GM12878 (cell line): ENCODE data around the gene CAMK4. TPM values are rescaled to one million over a fixed set of nuclear protein-coding genes. Genes with fewer than 3 reads are reported as not detected.

Source experiments
- ATAC-seq: fragments of 200-7000 bp; cut with Tn5 transposase; 3 replicates; pipeline ENCODE4 v1.9.1; 2020; ENCODE audit warnings: mild to moderate bottlenecking, moderate library complexity
- BruUV-seq: library from RNA; stranded (reverse); fragments of 400-500 nt; replicated peaks from 2 replicates; lab custom pipeline; 2021; lab: Mats Ljungman, UMichigan
- CTCF ChIA-PET: fragments of 300-600 bp; sonication (Branson Sonifier 250); formaldehyde crosslinking; extraction: SDS; loops from one replicate; lab custom pipeline; 2021; ENCODE audit warnings: inconsistent platforms; lab: Yijun Ruan, JAX
- POLR2A ChIA-PET: fragments of 350-600 bp; formaldehyde crosslinking; extraction: SDS; loops from one replicate; lab custom pipeline; 2021; ENCODE audit warnings: inconsistent platforms; lab: Charles Lee
- RAD21 ChIA-PET: fragments of 300-600 bp; sonication (Branson Sonifier 250); formaldehyde crosslinking; loops from one replicate; lab custom pipeline; 2023; ENCODE audit warnings: antibody characterized with exemption; ENCODE audit not compliant: unreplicated experiment; lab: Charles Lee
- SMC1A ChIA-PET: fragments of 300-600 bp; sonication (Branson Sonifier 250); formaldehyde crosslinking; loops from one replicate; lab custom pipeline; 2023; ENCODE audit not compliant: unreplicated experiment, uncharacterized antibody; lab: Charles Lee
- DNase-seq: peaks from one replicate; pipeline ENCODE4 v3.0.0-alpha.2; 2011; ENCODE audit warnings: low read depth, low spot score
- FAIRE-seq: peaks from 3 replicates; lab custom pipeline; 2011; peaks lifted over from hg19 to GRCh38; lab: Jason Lieb, UNC
- H2AFZ ChIP-seq: 2 replicates; pipeline ENCODE4 v1.6.0; 2011; ENCODE audit warnings: low read depth, low read length, control low read depth; ENCODE audit not compliant: control insufficient read depth
- H3K27ac ChIP-seq: 2 replicates; pipeline ENCODE4 v1.5.1; 2011; ENCODE audit warnings: control low read depth; ENCODE audit not compliant: control insufficient read depth, insufficient read depth
- H3K27me3 ChIP-seq, 2 experiments: replicated peaks in 1 of 2; 2 replicates each; pipeline versions ENCODE4 v1.6.0 to v1.6.1; 2011; ENCODE audit warnings: low read length in 1 of 2; ENCODE audit not compliant: control insufficient read depth in 2 of 2, insufficient read depth in 2 of 2
- H3K36me3 ChIP-seq, 2 experiments: 2 replicates each; pipeline ENCODE4 v1.5.1; 2011; ENCODE audit warnings: low read length in 1 of 2; ENCODE audit not compliant: control insufficient read depth in 2 of 2, insufficient read depth in 2 of 2
- H3K4me1 ChIP-seq: 2 replicates; pipeline ENCODE4 v1.6.1; 2011; ENCODE audit warnings: mild to moderate bottlenecking, low read length, moderate library complexity, mixed read lengths; ENCODE audit not compliant: control insufficient read depth, insufficient read depth
- H3K4me2 ChIP-seq: 2 replicates; pipeline ENCODE4 v1.6.0; 2011; ENCODE audit warnings: control low read depth; ENCODE audit not compliant: control insufficient read depth, insufficient read depth
- H3K4me3 ChIP-seq: fragments of 200-600 bp; sonication (generic); 2 replicates; pipeline ENCODE4 v1.5.1; 2016
- H3K79me2 ChIP-seq: 2 replicates; pipeline ENCODE4 v1.6.0; 2011; ENCODE audit warnings: low read length; ENCODE audit not compliant: control insufficient read depth, insufficient read depth
- H3K9ac ChIP-seq: 2 replicates; pipeline ENCODE4 v1.8.0; 2011; ENCODE audit warnings: low read length, control low read depth, mixed read lengths; ENCODE audit not compliant: control insufficient read depth, insufficient read depth
- H3K9me3 ChIP-seq: replicated peaks from 3 replicates; pipeline ENCODE4 v1.5.1; 2011; ENCODE audit warnings: mild to moderate bottlenecking, low read length; ENCODE audit not compliant: control insufficient read depth, insufficient read depth
- H4K20me1 ChIP-seq: 2 replicates; pipeline ENCODE4 v1.6.0; 2011; ENCODE audit not compliant: control insufficient read depth, insufficient read depth
- IKZF1 ChIP-seq: fragments of 450-650 bp; conservative IDR thresholded peaks from 2 replicates; pipeline ENCODE4 v1.6.1; 2017; ENCODE audit warnings: antibody characterized with exemption, mild to moderate bottlenecking
- IKZF2 ChIP-seq, 2 experiments: fragments of 450-650 bp; IDR thresholded peaks; 2 replicates each; pipeline ENCODE4 v1.6.1; 2017; ENCODE audit warnings: mild to moderate bottlenecking in 2 of 2, moderate library complexity in 2 of 2
- NBN ChIP-seq: fragments of 450-650 bp; IDR thresholded peaks from 2 replicates; pipeline ENCODE4 v1.6.1; 2016
- ZNF24 ChIP-seq: fragments of 450-650 bp; IDR thresholded peaks from 2 replicates; pipeline ENCODE4 v1.6.1; 2017; ENCODE audit warnings: antibody characterized with exemption, mild to moderate bottlenecking
- WGBS: methylation state at CpG from one replicate; pipeline ENCODE4 v1.1.6; 2016; ENCODE audit warnings: low lambda C conversion rate; ENCODE audit not compliant: insufficient replicate concordance, insufficient coverage; ENCODE audit errors: missing lambda C conversion rate; 5-methylcytosine and 5-hydroxymethylcytosine counted together
- in situ Hi-C: fragments of 300-500 bp; cut with MboI; formaldehyde crosslinking; loops from 9 replicates; pipeline ENCODE4 v1.14.3; 2018; ENCODE audit warnings: mixed read lengths
- intact Hi-C: fragments of 100-400 bp; cut with micrococcal nuclease; formaldehyde crosslinking; loops from one replicate; pipeline ENCODE4 v1.14.2; 2022; ENCODE audit not compliant: unreplicated experiment
- polyA plus RNA-seq, 11 experiments: library from polyadenylated mRNA; depleted of rRNA in 4 of 11; unstranded in 6 of 11; stranded (reverse) in 5 of 11; fragments of >200 nt; fragmentation: Nextera tagmentation in 4 of 11; fragmentation: Illumina TruSeq in 1 of 11; extraction: Ambion mirVana in 4 of 11; extraction: Trizol in 1 of 11; gene quantifications; 1 replicate in 1 of 11; 2 replicates in 10 of 11; pipeline versions ENCODE4 v1.2.1 to v1.2.3, GENCODE V29; 2011 to 2016; ENCODE audit warnings: inconsistent platforms in 2 of 11, missing spikeins in 2 of 11, low read depth in 1 of 11
- total RNA-seq, 4 experiments: library from RNA; depleted of rRNA in 3 of 4; stranded (reverse); fragments of >200 nt in 3 of 4; fragmentation: Illumina TruSeq in 1 of 4; extraction: Trizol in 1 of 4; gene quantifications; 2 replicates each; pipeline versions ENCODE4 v1.2.1 to v1.2.3, GENCODE V29; 2013 to 2021
- TF ChIP-seq, protein P1 (sequence below): fragments of 450-650 bp; IDR thresholded peaks from 2 replicates; pipeline ENCODE4 v1.6.1; 2016; ENCODE audit warnings: mild to moderate bottlenecking
- TF ChIP-seq, protein P2 (sequence below): IDR thresholded peaks from 2 replicates; pipeline ENCODE4 v1.6.1; 2012; ENCODE audit warnings: mild to moderate bottlenecking, low read depth, low read length

CAMK4 gene
- total and polyA plus RNA-seq, 10 of the 15 experiments (the other 5 are each of a cell fraction or from before 2014, with no cell fraction given), result 13.3 to 51.9 (median 35.3) TPM

DNA sequence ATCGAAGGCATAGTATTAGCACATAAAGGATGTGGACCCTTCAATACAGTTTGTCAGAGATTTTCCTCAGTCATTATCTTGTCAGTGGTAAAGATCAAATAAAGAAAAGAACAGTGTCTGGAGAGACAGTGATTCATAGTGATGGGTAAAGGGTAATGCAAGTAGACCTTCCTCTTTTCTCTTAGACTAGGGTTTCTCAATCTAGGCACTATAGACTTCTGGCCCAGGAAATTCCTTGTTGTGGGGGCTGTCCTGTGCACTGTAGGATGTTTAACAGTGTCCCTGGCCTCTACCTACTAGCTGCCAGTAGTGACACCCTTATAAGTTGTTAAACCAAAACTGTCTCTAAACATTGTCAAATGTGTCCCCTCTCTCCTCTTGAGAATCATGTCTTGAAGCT is 6.9 kb downstream of the CAMK4 start:
- Histone ChIP-seq H3K9me3 (no peaks in the 10 kb centered on the region), H3K27ac (peak overlapping the region; percentile 85), H3K4me2 (peak overlapping the region; percentile 93), H3K27me3 (no peaks in the 10 kb centered on the region), H2AFZ (no peak overlapping the region), H3K9ac (peak overlapping the region; percentile 28), H3K36me3 (peaks cover 0 to 2% of the 10 kb centered on the region in 2 experiments; a peak in 1 of 4 replicates), H3K4me3 (peak overlapping the region; percentile 35; the same call in 1 of the 2 replicates), H4K20me1 (no peaks in the 10 kb centered on the region), H3K79me2 (peaks cover 98% of the 10 kb centered on the region), H3K4me1 (peaks cover 56% of the 10 kb centered on the region)
- ChIA-PET RAD21 (interaction anchor here (1.0 to 21.9 kb wide), 9 partner anchors 7 to 300 kb away, joined by 3 to 443 read pairs (median 4); no protein-coding TSS in a partner anchor), CTCF (interaction anchor here (1.1 to 16.0 kb wide), 4 partner anchors 9 to 915 kb away, joined by 3 to 263 read pairs (median 13); no protein-coding TSS in a partner anchor), SMC1A (interaction anchor here (0.6 to 23.4 kb wide), 7 partner anchors 20 to 1118 kb away, joined by 3 to 608 read pairs (median 4); no protein-coding TSS in a partner anchor), POLR2A (interaction anchor here (0.6 to 13.0 kb wide), 6 partner anchors 8 to 284 kb away, joined by 4 to 172 read pairs (median 6); no protein-coding TSS in a partner anchor)
- peak; percentile 27 for ATAC-seq
- BruUV-seq, result no TSS peak
- no peak for DNase-seq
- in situ Hi-C loops (loop anchor here (25.0 kb wide), 1 partner anchor 494 kb away; the partner anchor contains the start of genes SLC25A46 and TMEM232), intact Hi-C loops (no loop called here)
- WGBS, result 100% methylated on average over 1 of the region's 1 CpG
- TF ChIP-seq IKZF1 (peak; percentile 36; the same call in 1 of the 2 replicates), ZNF24 (no peak), IKZF2 (IDR thresholded peaks at IDR 0.05) (peak in 1 of 2 experiments; percentile 23; a peak in 1 of 4 replicates), NBN (peak; percentile 25; the same call in 1 of the 2 replicates)
- TF ChIP-seq, protein P1, sequence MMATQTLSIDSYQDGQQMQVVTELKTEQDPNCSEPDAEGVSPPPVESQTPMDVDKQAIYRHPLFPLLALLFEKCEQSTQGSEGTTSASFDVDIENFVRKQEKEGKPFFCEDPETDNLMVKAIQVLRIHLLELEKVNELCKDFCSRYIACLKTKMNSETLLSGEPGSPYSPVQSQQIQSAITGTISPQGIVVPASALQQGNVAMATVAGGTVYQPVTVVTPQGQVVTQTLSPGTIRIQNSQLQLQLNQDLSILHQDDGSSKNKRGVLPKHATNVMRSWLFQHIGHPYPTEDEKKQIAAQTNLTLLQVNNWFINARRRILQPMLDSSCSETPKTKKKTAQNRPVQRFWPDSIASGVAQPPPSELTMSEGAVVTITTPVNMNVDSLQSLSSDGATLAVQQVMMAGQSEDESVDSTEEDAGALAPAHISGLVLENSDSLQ, result peak; percentile 50; the same call in 1 of the 2 replicates
- TF ChIP-seq, protein P2, sequence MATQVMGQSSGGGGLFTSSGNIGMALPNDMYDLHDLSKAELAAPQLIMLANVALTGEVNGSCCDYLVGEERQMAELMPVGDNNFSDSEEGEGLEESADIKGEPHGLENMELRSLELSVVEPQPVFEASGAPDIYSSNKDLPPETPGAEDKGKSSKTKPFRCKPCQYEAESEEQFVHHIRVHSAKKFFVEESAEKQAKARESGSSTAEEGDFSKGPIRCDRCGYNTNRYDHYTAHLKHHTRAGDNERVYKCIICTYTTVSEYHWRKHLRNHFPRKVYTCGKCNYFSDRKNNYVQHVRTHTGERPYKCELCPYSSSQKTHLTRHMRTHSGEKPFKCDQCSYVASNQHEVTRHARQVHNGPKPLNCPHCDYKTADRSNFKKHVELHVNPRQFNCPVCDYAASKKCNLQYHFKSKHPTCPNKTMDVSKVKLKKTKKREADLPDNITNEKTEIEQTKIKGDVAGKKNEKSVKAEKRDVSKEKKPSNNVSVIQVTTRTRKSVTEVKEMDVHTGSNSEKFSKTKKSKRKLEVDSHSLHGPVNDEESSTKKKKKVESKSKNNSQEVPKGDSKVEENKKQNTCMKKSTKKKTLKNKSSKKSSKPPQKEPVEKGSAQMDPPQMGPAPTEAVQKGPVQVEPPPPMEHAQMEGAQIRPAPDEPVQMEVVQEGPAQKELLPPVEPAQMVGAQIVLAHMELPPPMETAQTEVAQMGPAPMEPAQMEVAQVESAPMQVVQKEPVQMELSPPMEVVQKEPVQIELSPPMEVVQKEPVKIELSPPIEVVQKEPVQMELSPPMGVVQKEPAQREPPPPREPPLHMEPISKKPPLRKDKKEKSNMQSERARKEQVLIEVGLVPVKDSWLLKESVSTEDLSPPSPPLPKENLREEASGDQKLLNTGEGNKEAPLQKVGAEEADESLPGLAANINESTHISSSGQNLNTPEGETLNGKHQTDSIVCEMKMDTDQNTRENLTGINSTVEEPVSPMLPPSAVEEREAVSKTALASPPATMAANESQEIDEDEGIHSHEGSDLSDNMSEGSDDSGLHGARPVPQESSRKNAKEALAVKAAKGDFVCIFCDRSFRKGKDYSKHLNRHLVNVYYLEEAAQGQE, result no peak
- FAIRE-seq, result no peak
